Ishikawa (cell line): ENCODE results near the gene MC1R.

Experiments
- EP300 ChIP-seq: IDR thresholded peaks from 2 replicates; pipeline ENCODE4 v1.6.1; 2012; ENCODE audit warnings: borderline replicate concordance
- TAF1 ChIP-seq: IDR thresholded peaks from 2 replicates; pipeline ENCODE4 v1.6.1; 2012; ENCODE audit warnings: low read depth, mild to moderate bottlenecking
- TF ChIP-seq, protein P1 (sequence below): IDR thresholded peaks from 2 replicates; pipeline ENCODE4 v1.6.1; 2012; ENCODE audit warnings: low read depth, mild to moderate bottlenecking
- TF ChIP-seq, protein P2 (sequence below): IDR thresholded peaks from 2 replicates; pipeline ENCODE4 v1.6.1; 2012

DNA sequence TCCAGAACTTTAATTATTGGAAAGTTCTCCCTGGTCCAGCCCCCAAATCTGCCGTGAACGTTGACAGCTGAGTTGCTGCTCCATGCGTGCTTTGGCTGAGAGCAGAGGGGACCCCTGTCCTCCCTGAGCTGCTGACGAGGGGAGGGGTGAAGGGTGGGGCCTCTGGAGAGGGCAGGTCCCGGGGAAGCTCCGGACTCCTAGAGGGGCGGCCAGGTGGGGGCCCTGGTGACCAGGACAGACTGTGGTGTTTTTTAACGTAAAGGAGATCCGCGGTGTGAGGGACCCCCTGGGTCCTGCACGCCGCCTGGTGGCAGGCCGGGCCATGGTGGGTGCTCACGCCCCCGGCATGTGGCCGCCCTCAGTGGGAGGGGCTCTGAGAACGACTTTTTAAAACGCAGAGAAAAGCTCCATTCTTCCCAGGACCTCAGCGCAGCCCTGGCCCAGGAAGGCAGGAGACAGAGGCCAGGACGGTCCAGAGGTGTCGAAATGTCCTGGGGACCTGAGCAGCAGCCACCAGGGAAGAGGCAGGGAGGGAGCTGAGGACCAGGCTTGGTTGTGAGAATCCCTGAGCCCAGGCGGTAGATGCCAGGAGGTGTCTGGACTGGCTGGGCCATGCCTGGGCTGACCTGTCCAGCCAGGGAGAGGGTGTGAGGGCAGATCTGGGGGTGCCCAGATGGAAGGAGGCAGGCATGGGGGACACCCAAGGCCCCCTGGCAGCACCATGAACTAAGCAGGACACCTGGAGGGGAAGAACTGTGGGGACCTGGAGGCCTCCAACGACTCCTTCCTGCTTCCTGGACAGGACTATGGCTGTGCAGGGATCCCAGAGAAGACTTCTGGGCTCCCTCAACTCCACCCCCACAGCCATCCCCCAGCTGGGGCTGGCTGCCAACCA lies at the start of gene MC1R:
- TF ChIP-seq TAF1 (no peak), EP300 (no peak)
- TF ChIP-seq, protein P1, sequence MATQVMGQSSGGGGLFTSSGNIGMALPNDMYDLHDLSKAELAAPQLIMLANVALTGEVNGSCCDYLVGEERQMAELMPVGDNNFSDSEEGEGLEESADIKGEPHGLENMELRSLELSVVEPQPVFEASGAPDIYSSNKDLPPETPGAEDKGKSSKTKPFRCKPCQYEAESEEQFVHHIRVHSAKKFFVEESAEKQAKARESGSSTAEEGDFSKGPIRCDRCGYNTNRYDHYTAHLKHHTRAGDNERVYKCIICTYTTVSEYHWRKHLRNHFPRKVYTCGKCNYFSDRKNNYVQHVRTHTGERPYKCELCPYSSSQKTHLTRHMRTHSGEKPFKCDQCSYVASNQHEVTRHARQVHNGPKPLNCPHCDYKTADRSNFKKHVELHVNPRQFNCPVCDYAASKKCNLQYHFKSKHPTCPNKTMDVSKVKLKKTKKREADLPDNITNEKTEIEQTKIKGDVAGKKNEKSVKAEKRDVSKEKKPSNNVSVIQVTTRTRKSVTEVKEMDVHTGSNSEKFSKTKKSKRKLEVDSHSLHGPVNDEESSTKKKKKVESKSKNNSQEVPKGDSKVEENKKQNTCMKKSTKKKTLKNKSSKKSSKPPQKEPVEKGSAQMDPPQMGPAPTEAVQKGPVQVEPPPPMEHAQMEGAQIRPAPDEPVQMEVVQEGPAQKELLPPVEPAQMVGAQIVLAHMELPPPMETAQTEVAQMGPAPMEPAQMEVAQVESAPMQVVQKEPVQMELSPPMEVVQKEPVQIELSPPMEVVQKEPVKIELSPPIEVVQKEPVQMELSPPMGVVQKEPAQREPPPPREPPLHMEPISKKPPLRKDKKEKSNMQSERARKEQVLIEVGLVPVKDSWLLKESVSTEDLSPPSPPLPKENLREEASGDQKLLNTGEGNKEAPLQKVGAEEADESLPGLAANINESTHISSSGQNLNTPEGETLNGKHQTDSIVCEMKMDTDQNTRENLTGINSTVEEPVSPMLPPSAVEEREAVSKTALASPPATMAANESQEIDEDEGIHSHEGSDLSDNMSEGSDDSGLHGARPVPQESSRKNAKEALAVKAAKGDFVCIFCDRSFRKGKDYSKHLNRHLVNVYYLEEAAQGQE = no peak
- TF ChIP-seq, protein P2, sequence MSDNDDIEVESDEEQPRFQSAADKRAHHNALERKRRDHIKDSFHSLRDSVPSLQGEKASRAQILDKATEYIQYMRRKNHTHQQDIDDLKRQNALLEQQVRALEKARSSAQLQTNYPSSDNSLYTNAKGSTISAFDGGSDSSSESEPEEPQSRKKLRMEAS = peak; percentile 19; the same call in 1 of the 2 replicates
